ENCODE measurements around the gene GJB6.
A peak's percentile ranks its signal among the peaks of the same experiment; 100 is the strongest.

The GJB6 gene

GRCh38 chr13:20227288-20227687 is 4.8 kb downstream of the GJB6 start:
- no peak for DNase-seq

GRCh38 chr13:20222553-20222952 is 9.6 kb downstream of the GJB6 start:
- DNase-seq (no peak), ATAC-seq (no peak)

More at GRCh38 chr13:20227288-20227687, 4.8 kb downstream of the GJB6 start:
- no peak for ATAC-seq

- no peak for ATAC-seq
- DNase-seq = no peak
Measured at GRCh38 chr13:20221772-20222171, 10.3 kb downstream of the GJB6 start.

- DNase-seq (no peak), ATAC-seq (peak; percentile 49)
Measured at GRCh38 chr13:20219577-20219976, 12.5 kb downstream of the GJB6 start.

GRCh38 chr13:20217168-20217567 is 15.0 kb downstream of the GJB6 start:
- no peak for ATAC-seq
- no peak for DNase-seq

- DNase-seq (no peak), ATAC-seq (no peak)
Measured at GRCh38 chr13:20209948-20210347, 22.2 kb downstream of the GJB6 start.

- DNase-seq (no peak), ATAC-seq (no peak)
Measured at GRCh38 chr13:20206698-20207235, 25.4 kb downstream of the GJB6 start.

GRCh38 chr13:20206065-20206697 is 25.9 kb downstream of the GJB6 start:
- ATAC-seq = no peak
- DNase-seq = no peak

- no peak for ATAC-seq
- no peak for DNase-seq
Measured at GRCh38 chr13:20198781-20199180, 33.3 kb downstream of the GJB6 start.

GRCh38 chr13:20197361-20197834 is 34.7 kb downstream of the GJB6 start:
- DNase-seq (no peak), ATAC-seq (peak; percentile 42)

- DNase-seq = no peak
Measured at GRCh38 chr13:20195801-20196200, 36.3 kb downstream of the GJB6 start.

GRCh38 chr13:20193907-20194631 is 38.0 kb downstream of the GJB6 start:
- ATAC-seq (peak; percentile 43), DNase-seq (peak; percentile 32)

More at GRCh38 chr13:20195801-20196200, 36.3 kb downstream of the GJB6 start:
- no peak for ATAC-seq

GRCh38 chr13:20193162-20193906 is 38.8 kb downstream of the GJB6 start:
- ATAC-seq (peak; percentile 20), DNase-seq (no peak)

GRCh38 chr13:20192836-20193161 is 39.3 kb downstream of the GJB6 start, which contains the start of gene GJB2:
Gene GJB2, minus strand, starts transcription at chr13:20192938. Its CDS starts 3,357 bp downstream, at chr13:20189581.
- DNase-seq (peak; percentile 22), ATAC-seq (no peak)

- ATAC-seq = peak; percentile 10
- peak; percentile 40 for DNase-seq
Measured at GRCh38 chr13:20192158-20192835, 39.8 kb downstream of the GJB6 start.

GRCh38 chr13:20191311-20192157 is 40.6 kb downstream of the GJB6 start:
- no peak for ATAC-seq
- no peak for DNase-seq

- ATAC-seq = no peak
- no peak for DNase-seq
Measured at GRCh38 chr13:20190481-20191310, 41.4 kb downstream of the GJB6 start.

GRCh38 chr13:20190076-20190475 is 42.0 kb downstream of the GJB6 start:
- DNase-seq = no peak
- ATAC-seq = no peak

GRCh38 chr13:20188667-20189553 is 43.2 kb downstream of the GJB6 start:
- ATAC-seq (no peak), DNase-seq (no peak)
